Vagina (tissue), 2 donors: ENCODE data around the gene MMP2.
A peak's percentile ranks its signal among the peaks of the same experiment; 100 is the strongest.

ENCODE experiments used
- POLR2AphosphoS5 ChIP-seq, 2 donors: sonication (generic); formaldehyde crosslinking; IDR thresholded peaks; one replicate each; pipeline ENCODE4 v1.9.0; 2017; ENCODE audit warnings: antibody characterized with exemption in 2 of 2, mild to moderate bottlenecking in 2 of 2, low read depth in 1 of 2; ENCODE audit not compliant: insufficient read depth in 1 of 2
- TF ChIP-seq, protein P1 (sequence below), 3 experiments: fragments of 450-650 bp in 2 of 3; fragments of 200-600 bp in 1 of 3; sonication (generic) in 1 of 3; IDR thresholded peaks; one replicate each; pipeline ENCODE4 v1.5.1; 2017 to 2019; ENCODE audit warnings: antibody characterized with exemption in 3 of 3, mild to moderate bottlenecking in 2 of 3, moderate library complexity in 2 of 3

DNA sequence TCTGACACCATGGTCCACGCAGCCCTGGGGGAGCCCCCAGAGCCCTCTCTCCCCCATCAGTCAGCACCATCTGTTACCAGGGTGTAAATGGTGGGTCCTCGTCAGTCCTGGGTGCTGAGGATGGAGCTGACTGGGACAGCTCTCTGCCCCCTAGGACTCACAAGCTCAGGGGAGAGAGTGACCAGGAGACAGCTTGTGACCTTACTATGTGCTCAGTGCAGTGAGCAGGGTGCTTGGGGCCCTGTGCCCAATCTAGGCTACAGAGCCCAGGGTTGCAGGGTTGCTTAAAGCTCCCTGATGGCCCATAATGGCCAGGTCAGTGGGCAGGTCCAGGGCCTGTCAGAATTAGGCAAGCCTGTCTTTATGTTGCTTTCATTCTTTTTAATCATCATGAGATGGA, 11.3 kb downstream of the MMP2 start:
- TF ChIP-seq POLR2AphosphoS5 (IDR thresholded peaks at IDR 0.05; ENCODE audit: insufficient read depth in 1 of 2, low read depth in 1 of 2): peak in 1 of 2 donors; percentile 34
- TF ChIP-seq, protein P1, sequence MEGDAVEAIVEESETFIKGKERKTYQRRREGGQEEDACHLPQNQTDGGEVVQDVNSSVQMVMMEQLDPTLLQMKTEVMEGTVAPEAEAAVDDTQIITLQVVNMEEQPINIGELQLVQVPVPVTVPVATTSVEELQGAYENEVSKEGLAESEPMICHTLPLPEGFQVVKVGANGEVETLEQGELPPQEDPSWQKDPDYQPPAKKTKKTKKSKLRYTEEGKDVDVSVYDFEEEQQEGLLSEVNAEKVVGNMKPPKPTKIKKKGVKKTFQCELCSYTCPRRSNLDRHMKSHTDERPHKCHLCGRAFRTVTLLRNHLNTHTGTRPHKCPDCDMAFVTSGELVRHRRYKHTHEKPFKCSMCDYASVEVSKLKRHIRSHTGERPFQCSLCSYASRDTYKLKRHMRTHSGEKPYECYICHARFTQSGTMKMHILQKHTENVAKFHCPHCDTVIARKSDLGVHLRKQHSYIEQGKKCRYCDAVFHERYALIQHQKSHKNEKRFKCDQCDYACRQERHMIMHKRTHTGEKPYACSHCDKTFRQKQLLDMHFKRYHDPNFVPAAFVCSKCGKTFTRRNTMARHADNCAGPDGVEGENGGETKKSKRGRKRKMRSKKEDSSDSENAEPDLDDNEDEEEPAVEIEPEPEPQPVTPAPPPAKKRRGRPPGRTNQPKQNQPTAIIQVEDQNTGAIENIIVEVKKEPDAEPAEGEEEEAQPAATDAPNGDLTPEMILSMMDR (IDR thresholded peaks at IDR 0.05): no peak
